WTC11 (cell line): ENCODE data around the gene SHD. TPM values are rescaled to one million over a fixed set of nuclear protein-coding genes. Genes with fewer than 3 reads are reported as not detected.
A peak's percentile ranks its signal among the peaks of the same experiment; 100 is the strongest.

ENCODE experiments used
- ATAC-seq: fragments of 200-7000 bp; cut with Tn5 transposase; 2 replicates; pipeline ENCODE4 v1.10.0; 2021; ENCODE audit warnings: mild to moderate bottlenecking, moderate library complexity
- CTCF ChIA-PET: fragments of 300-600 bp; sonication (Branson Sonifier 250); formaldehyde crosslinking; loops from one replicate; lab custom pipeline; 2021; ENCODE audit warnings: antibody characterized with exemption; lab: Charles Lee
- POLR2A ChIA-PET: fragments of 350-600 bp; sonication (Branson Sonifier 250); formaldehyde crosslinking; loops from one replicate; lab custom pipeline; 2021; ENCODE audit warnings: antibody characterized with exemption; lab: Charles Lee
- DNase-seq: peaks from one replicate; pipeline ENCODE4 v3.0.0; 2021; ENCODE audit warnings: low spot score
- H3K27ac Mint-ChIP-seq: 2 replicates; pipeline ENCODE4 v1.8.0; 2021; ENCODE audit warnings: mixed read lengths
- H3K27me3 Mint-ChIP-seq: 2 replicates; pipeline ENCODE4 v1.8.0; 2021; ENCODE audit warnings: low read depth, mild to moderate bottlenecking, moderate library complexity, mixed read lengths
- H3K36me3 Mint-ChIP-seq: 2 replicates; pipeline ENCODE4 v1.8.0; 2021; ENCODE audit warnings: mixed read lengths
- H3K4me1 Mint-ChIP-seq: 2 replicates; pipeline ENCODE4 v1.8.0; 2022; ENCODE audit warnings: mixed read lengths
- H3K4me3 Mint-ChIP-seq: 2 replicates; pipeline ENCODE4 v1.8.0; 2021; ENCODE audit warnings: mild to moderate bottlenecking, moderate library complexity, mixed read lengths
- H3K9me3 Mint-ChIP-seq: 2 replicates; pipeline ENCODE4 v1.8.0; 2021; ENCODE audit warnings: mixed read lengths
- AR ChIP-seq: fragments of 250-450 bp; sonication (Bioruptor Pico); IDR thresholded peaks from 2 replicates; pipeline ENCODE4 v1.9.0; 2021; ENCODE audit warnings: mild to moderate bottlenecking
- ATF6 ChIP-seq: sonication (generic); formaldehyde crosslinking; IDR thresholded peaks from 2 replicates; pipeline ENCODE4 v1.8.1; 2023; ENCODE audit warnings: mild to moderate bottlenecking, missing genetic modification reagents
- E2F4 ChIP-seq: sonication (generic); formaldehyde crosslinking; IDR thresholded peaks from 2 replicates; pipeline ENCODE4 v1.8.1; 2022; ENCODE audit warnings: low read depth, mild to moderate bottlenecking, moderate library complexity, missing genetic modification reagents, borderline replicate concordance
- NFYB ChIP-seq: sonication (generic); formaldehyde crosslinking; conservative IDR thresholded peaks from 2 replicates; pipeline ENCODE4 v1.8.0; 2022; ENCODE audit warnings: low read depth, missing genetic modification reagents
- RORB ChIP-seq: fragments of 250-450 bp; sonication (Bioruptor Pico); IDR thresholded peaks from 2 replicates; pipeline ENCODE4 v1.9.0; 2021; ENCODE audit warnings: mild to moderate bottlenecking
- SMAD3 ChIP-seq: sonication (generic); formaldehyde crosslinking; IDR thresholded peaks from 2 replicates; pipeline ENCODE4 v1.8.0; 2022; ENCODE audit warnings: missing genetic modification reagents, mild to moderate bottlenecking, borderline replicate concordance
- STAT6 ChIP-seq: sonication (generic); formaldehyde crosslinking; conservative IDR thresholded peaks from 2 replicates; pipeline ENCODE4 v1.8.1; 2023; ENCODE audit warnings: mild to moderate bottlenecking, low read depth, missing genetic modification reagents, moderate library complexity
- ZNF121 ChIP-seq: sonication (generic); formaldehyde crosslinking; IDR thresholded peaks from 2 replicates; pipeline ENCODE4 v1.8.0; 2023; ENCODE audit warnings: missing genetic modification reagents
- ZNF396 ChIP-seq: fragments of 250-450 bp; sonication (Bioruptor Pico); IDR thresholded peaks from 2 replicates; pipeline ENCODE4 v1.8.0; 2021; ENCODE audit warnings: mild to moderate bottlenecking, moderate library complexity, borderline replicate concordance
- ZNF532 ChIP-seq: fragments of 250-450 bp; sonication (Bioruptor Pico); IDR thresholded peaks from 2 replicates; pipeline ENCODE4 v1.9.0; 2021; ENCODE audit warnings: mild to moderate bottlenecking, borderline replicate concordance
- ZNF671 ChIP-seq: fragments of 250-450 bp; sonication (Bioruptor Pico); IDR thresholded peaks from 2 replicates; pipeline ENCODE4 v1.8.0; 2021; ENCODE audit warnings: mild to moderate bottlenecking
- total RNA-seq: library from RNA; stranded (reverse); gene quantifications from 3 replicates; pipeline ENCODE4 v1.2.3, GENCODE V29; 2021
- TF ChIP-seq, protein P1 (sequence below): sonication (generic); formaldehyde crosslinking; IDR thresholded peaks from 2 replicates; pipeline ENCODE4 v1.8.0; 2022; ENCODE audit warnings: mild to moderate bottlenecking, missing genetic modification reagents
- TF ChIP-seq, protein P2 (sequence below): fragments of 250-450 bp; sonication (Bioruptor Pico); IDR thresholded peaks from 2 replicates; pipeline ENCODE4 v1.9.0; 2021; ENCODE audit warnings: mild to moderate bottlenecking

The SHD gene
- total RNA-seq, 1 experiment from 2014 or later, result 3.4 TPM

DNA sequence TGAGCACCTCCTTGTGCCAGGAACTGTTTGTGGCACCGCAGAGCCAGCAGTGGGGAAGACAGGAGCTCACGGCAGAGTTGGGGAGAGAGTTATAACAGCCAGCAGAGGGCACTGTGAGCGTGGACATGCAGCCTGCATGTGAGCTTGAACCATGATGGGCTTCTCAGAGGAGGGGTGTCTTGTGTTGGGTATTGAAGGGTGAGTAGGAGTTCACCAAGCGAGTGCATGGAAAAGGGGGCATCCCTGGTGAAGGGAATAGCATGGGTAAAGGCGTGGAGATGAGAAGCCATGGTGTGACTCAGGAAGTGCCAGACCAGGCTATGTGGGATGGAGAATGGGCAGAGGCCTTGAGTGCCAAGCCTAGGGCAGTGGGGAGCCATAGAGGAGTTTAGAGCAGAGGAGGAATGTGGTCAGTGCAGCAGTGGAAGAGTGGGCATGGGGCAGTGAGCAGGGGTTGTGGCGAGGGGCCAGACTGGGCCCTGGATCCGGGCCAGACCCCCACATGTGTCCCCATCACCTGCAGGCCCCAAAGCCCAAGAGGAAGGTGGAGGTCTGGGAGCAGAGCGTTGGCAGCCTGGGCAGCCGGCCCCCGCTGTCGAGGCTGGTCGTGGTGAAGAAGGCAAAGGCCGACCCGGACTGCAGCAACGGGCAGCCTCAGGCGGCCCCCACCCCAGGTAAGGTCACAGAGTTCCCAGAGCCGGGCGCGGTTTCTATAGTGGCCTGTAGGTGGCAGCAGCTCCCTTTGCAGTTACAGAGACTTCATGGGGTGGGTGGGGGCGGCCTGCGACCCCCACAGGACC is 11.8 kb upstream of the SHD start (continued):
- no peak for TF ChIP-seq ZNF671 (CRISPR knock-in tag)

DNA sequence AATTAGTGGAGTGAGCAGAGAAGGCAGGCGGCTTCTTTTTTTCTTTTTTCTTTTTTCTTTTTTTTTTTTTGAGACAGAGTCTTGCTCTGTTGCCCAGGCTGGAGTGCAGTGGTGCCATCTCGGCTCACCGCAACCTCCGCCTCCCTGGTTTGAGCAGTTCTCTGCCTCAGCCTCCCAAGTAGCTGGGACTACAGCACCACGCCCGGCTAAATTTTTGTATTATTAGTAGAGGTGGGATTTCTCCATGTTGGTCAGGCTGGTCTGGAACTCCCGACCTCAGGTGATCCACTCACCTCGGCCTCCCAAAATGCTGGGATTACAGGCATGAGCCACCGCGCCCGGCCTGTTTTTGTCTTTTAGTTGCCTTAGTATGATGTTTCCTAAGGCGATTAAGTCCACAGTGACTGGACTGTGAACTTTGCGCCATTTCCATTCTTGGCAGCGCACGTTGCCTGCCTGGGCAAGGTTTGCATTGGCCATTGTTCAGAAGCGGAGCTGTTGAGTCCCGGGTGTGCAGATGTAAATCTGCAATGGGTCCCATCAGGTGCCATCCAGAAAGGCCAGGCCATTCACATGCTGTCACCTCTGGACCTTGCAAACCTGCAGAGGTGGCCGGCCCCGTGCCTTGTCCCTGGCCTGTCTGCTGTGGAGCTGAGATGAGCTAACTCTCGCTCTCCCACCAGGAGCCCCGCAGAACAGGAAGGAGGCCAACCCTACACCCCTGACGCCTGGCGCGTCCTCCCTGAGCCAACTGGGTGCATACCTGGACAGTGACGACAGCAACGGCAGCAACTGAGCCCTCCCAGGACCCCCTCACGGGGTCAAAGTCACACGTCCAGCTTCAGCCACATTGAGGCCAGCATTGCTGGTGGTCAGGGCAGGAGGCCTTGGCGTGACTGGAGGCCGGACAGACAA is 10.9 kb upstream of the SHD start:
- Mint-ChIP-seq H3K9me3 (no peaks in the 10 kb centered on the region), H3K27me3 (no peaks in the 10 kb centered on the region), H3K4me1 (no peaks in the 10 kb centered on the region; the same call in 1 of the 2 replicates), H3K27ac (no peak overlapping the region), H3K36me3 (peaks cover 17% of the 10 kb centered on the region), H3K4me3 (no peak overlapping the region)
- TF ChIP-seq SMAD3 (CRISPR knock-in tag) (no peak), ZNF121 (CRISPR knock-in tag) (peak; percentile 49; the same call in 1 of the 2 replicates), ZNF532 (CRISPR knock-in tag) (no peak), RORB (CRISPR knock-in tag) (no peak), ZNF396 (CRISPR knock-in tag) (no peak), AR (no peak)
- ATAC-seq (no peak), DNase-seq (no peak)
- POLR2A ChIA-PET, result interaction anchor here (0.6 to 1.7 kb wide), 8 partner anchors 75 to 1007 kb away, joined by 3 to 16 read pairs (median 6); partner anchors contain the start of gene MPND
- CTCF ChIA-PET, result interaction anchor here (0.6 to 4.5 kb wide), 48 partner anchors 12 to 1151 kb away, joined by 3 to 187 read pairs (median 12); partner anchors contain the start of genes CHAF1A, EBI3, FSD1 and MPND

DNA sequence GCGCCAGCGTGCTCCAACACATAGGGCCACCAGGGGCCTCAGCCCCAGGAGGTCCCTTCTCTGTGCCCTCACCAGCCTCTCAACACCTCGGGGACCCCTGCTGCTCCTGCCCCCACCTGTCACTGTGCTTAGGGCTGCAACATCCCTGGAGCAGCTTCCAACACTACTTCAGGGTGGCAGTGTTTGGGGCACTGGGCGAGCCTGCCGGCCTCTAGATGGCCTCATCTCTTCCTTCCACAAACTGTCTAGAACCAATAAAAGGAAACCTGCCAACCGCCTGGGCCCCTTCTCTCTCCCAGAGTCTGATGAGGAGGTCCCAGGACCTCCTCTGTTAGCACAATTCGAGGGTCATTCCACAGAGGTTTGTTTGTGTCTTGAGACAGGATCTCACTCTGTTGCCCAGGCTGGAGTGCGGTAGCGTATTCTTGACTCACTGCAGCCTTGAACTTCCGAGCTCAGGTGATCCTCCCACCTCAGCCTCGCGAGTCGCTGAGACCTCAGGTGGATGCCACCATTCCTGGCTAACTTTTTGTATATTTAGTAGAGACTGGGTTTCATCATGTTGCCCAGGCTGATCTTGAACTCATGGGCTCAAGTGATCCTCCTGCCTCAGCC is 10.1 kb upstream of the SHD start:
- DNase-seq, result no peak
- ChIA-PET POLR2A (interaction anchor here (0.6 to 0.7 kb wide), 2 partner anchors 74 to 117 kb away, joined by 3 read pairs; no protein-coding TSS in a partner anchor), CTCF (interaction anchor here (2.2 to 4.5 kb wide), 12 partner anchors 11 to 177 kb away, joined by 10 to 187 read pairs (median 46); partner anchors contain the start of genes EBI3, FSD1, MPND and SHD)
- Mint-ChIP-seq H3K4me1 (no peaks in the 10 kb centered on the region; the same call in 1 of the 2 replicates), H3K36me3 (peaks cover 17% of the 10 kb centered on the region), H3K9me3 (no peaks in the 10 kb centered on the region), H3K27me3 (no peaks in the 10 kb centered on the region), H3K4me3 (no peak overlapping the region), H3K27ac (no peak overlapping the region)
- ATAC-seq, result no peak
- TF ChIP-seq STAT6 (CRISPR knock-in tag) (no peak), E2F4 (CRISPR knock-in tag) (no peak), NFYB (CRISPR knock-in tag) (no peak), ATF6 (CRISPR knock-in tag) (no peak), ZNF121 (CRISPR knock-in tag) (no peak)
- TF ChIP-seq, protein P1, sequence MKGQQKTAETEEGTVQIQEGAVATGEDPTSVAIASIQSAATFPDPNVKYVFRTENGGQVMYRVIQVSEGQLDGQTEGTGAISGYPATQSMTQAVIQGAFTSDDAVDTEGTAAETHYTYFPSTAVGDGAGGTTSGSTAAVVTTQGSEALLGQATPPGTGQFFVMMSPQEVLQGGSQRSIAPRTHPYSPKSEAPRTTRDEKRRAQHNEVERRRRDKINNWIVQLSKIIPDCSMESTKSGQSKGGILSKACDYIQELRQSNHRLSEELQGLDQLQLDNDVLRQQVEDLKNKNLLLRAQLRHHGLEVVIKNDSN (CRISPR knock-in tag), result no peak
- TF ChIP-seq, protein P2, sequence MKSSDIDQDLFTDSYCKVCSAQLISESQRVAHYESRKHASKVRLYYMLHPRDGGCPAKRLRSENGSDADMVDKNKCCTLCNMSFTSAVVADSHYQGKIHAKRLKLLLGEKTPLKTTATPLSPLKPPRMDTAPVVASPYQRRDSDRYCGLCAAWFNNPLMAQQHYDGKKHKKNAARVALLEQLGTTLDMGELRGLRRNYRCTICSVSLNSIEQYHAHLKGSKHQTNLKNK (CRISPR knock-in tag), result no peak
